HG02870 (cell line): ENCODE measurements around the gene MAP3K5.
"Not testable (repeated sequence)": the region's sequence is repeated elsewhere in the genome, so short reads cannot be mapped to it uniquely, and the experiment has no call there.

Experiments
- ATAC-seq: cut with Tn5 transposase; IDR thresholded peaks from one replicate; pipeline ENCODE4 v1.9.1; 2021; ENCODE audit warnings: mild to moderate bottlenecking, moderate library complexity; ENCODE audit not compliant: unreplicated experiment

Gene MAP3K5

GRCh38 chr6:136792410-136793262 is at the start of gene MAP3K5:
Gene MAP3K5 (minus strand): TSS chr6:136792477. CDS start chr6:136792157, 320 bp downstream.
- ATAC-seq, result peak; percentile 52

- ATAC-seq, result no peak
These were observed 48.2 kb upstream of the MAP3K5 start for GRCh38 chr6:136840276-136841001.

GRCh38 chr6:136831873-136832562 is 39.7 kb upstream of the MAP3K5 start:
- no peak for ATAC-seq

GRCh38 chr6:136826216-136826615 is 33.9 kb upstream of the MAP3K5 start:
- ATAC-seq, result no peak

GRCh38 chr6:136823128-136823660 is 30.9 kb upstream of the MAP3K5 start:
- no peak for ATAC-seq

- ATAC-seq, result peak; percentile 94
These were observed 30.3 kb upstream of the MAP3K5 start, which contains the start of gene PEX7 for GRCh38 chr6:136822376-136823127. Gene PEX7 (plus strand): TSS chr6:136822592. CDS start chr6:136822666, 74 bp downstream.

GRCh38 chr6:136822046-136822375 is 29.7 kb upstream of the MAP3K5 start:
- ATAC-seq, result no peak

GRCh38 chr6:136820561-136820960 is 28.3 kb upstream of the MAP3K5 start:
- ATAC-seq, result no peak

GRCh38 chr6:136816656-136817055 is 24.4 kb upstream of the MAP3K5 start:
- no peak for ATAC-seq

GRCh38 chr6:136815608-136816007 is 23.3 kb upstream of the MAP3K5 start:
- not testable (repeated sequence) for ATAC-seq

GRCh38 chr6:136812174-136812573 is 19.9 kb upstream of the MAP3K5 start:
- ATAC-seq, result no peak

GRCh38 chr6:136811272-136811671 is 19.0 kb upstream of the MAP3K5 start:
- ATAC-seq, result no peak

- ATAC-seq, result no peak
These were observed 17.0 kb upstream of the MAP3K5 start for GRCh38 chr6:136809091-136809860.

GRCh38 chr6:136803608-136804007 is 11.3 kb upstream of the MAP3K5 start:
- ATAC-seq, result no peak

GRCh38 chr6:136801581-136801980 is 9.3 kb upstream of the MAP3K5 start:
- no peak for ATAC-seq

GRCh38 chr6:136798044-136798443 is 5.8 kb upstream of the MAP3K5 start:
- no peak for ATAC-seq

GRCh38 chr6:136795996-136796395 is 3.7 kb upstream of the MAP3K5 start:
- ATAC-seq, result no peak

GRCh38 chr6:136795386-136795785 is 3.1 kb upstream of the MAP3K5 start:
- no peak for ATAC-seq

GRCh38 chr6:136793363-136793762 is 1.1 kb upstream of the MAP3K5 start:
- no peak for ATAC-seq

- no peak for ATAC-seq
These were observed 225 bp downstream of the MAP3K5 start for GRCh38 chr6:136792095-136792409.
